ENCODE measurements around the gene CHRNE. TPM values are rescaled to one million over a fixed set of nuclear protein-coding genes. Genes with fewer than 3 reads are reported as not detected.
A peak's percentile ranks its signal among the peaks of the same experiment; 100 is the strongest.
"Not testable (repeated sequence)": the region's sequence is repeated elsewhere in the genome, so short reads cannot be mapped to it uniquely, and the experiment has no call there.

Gene CHRNE
- total and polyA plus RNA-seq, 2 of the 4 experiments (the other 2 are of a cell fraction) = under 0.01 to 0.21 TPM

DNA sequence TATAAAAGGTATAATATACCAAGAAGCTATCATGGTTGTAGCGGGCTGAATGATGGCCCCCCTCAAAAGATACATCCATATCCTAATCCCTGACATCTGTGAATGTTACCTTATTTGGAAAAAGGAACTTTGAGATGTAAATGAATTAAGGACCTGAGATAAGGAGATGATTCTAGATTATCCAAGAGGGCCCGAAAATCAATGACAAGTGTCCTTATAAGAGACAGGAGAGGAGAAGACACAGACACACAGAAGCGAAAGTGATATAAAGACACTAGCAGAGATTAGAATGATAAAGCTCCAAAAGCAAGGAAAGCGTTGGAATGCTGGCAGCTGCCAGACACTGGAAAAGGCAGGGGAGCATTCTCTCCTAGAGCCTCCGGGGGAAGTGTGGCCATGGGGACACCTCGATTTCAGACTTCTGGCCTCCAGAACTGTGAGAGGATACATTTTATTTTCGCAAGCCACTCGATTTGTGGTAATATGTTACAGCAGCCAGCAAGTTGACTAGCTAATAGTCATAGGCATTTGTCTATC lies 16.7 kb upstream of the CHRNE start:
- DNase-seq = no peak
- peak overlapping the region; percentile 63 for H2AFZ ChIP-seq (replicated peaks; ENCODE audit: low read length, poor library complexity)
- ChIA-PET CTCF (interaction anchor here (0.9 to 1.9 kb wide), 2 partner anchors 10 to 106 kb away, joined by 3 to 15 read pairs; no protein-coding TSS in a partner anchor), POLR2A (ENCODE audit: unreplicated experiment) (interaction anchor here (1.0 kb wide), 1 partner anchor 11 kb away, joined by 3 read pairs; no protein-coding TSS in a partner anchor)
- H3K56ac ChIP-seq (ENCODE audit: extremely low read depth, insufficient read depth, low read length) = no peak overlapping the region
- BruUV-seq (replicated peaks) = no TSS peak
- TF ChIP-seq SMC3 (IDR thresholded peaks at IDR 0.05; ENCODE audit: low read depth, low read length) (no peak), FOS (IDR thresholded peaks at IDR 0.05; ENCODE audit: low read depth, low read length) (no peak), POLR2A (IDR thresholded peaks at IDR 0.05; ENCODE audit: low read depth, low read length) (no peak), NFE2L2 (IDR thresholded peaks at IDR 0.05; ENCODE audit: low read depth, low read length) (no peak), BHLHE40 (IDR thresholded peaks at IDR 0.05; ENCODE audit: low read depth, low read length) (no peak), CEBPB (IDR thresholded peaks at IDR 0.05; ENCODE audit: low read depth, low read length) (no peak)
- TF ChIP-seq, protein P1, sequence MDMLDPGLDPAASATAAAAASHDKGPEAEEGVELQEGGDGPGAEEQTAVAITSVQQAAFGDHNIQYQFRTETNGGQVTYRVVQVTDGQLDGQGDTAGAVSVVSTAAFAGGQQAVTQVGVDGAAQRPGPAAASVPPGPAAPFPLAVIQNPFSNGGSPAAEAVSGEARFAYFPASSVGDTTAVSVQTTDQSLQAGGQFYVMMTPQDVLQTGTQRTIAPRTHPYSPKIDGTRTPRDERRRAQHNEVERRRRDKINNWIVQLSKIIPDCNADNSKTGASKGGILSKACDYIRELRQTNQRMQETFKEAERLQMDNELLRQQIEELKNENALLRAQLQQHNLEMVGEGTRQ (IDR thresholded peaks at IDR 0.05; ENCODE audit: low read depth, low read length) = no peak
- no peaks in the 10 kb centered on the region for H4K20me1 ChIP-seq (ENCODE audit: insufficient read depth, low read length)
- no peaks in the 10 kb centered on the region for H3K36me3 ChIP-seq (ENCODE audit: control insufficient read depth, insufficient read depth, low read length)
- H3K27me3 ChIP-seq (ENCODE audit: control insufficient read depth, insufficient read depth, low read length) = no peaks in the 10 kb centered on the region
- no peaks in the 10 kb centered on the region for H3K9me3 ChIP-seq (ENCODE audit: control insufficient read depth, insufficient read depth, low read length)
- 0 out of 2 replicates have a peak, but pooled peaks cover 2% of the 10 kb centered on the region for H3K4me1 ChIP-seq (ENCODE audit: control insufficient read depth, insufficient read depth, low read length)
- H3K27ac ChIP-seq (ENCODE audit: insufficient read depth, low read length) = no peak overlapping the region
- H2BK5ac ChIP-seq (ENCODE audit: low read depth, low read length, poor library complexity, severe bottlenecking) = no peak overlapping the region
- H2BK120ac ChIP-seq (ENCODE audit: low read depth, low read length) = no peak overlapping the region
- no peaks in the 10 kb centered on the region for H3K9me1 ChIP-seq (ENCODE audit: insufficient read depth, low read length)
- H2BK20ac ChIP-seq (ENCODE audit: low read depth, low read length) = no peak overlapping the region
- dilution Hi-C loops (cut with HindIII; ENCODE audit: low sequenced_read_pairs, unreplicated experiment) = no loop called here
- H3K23ac ChIP-seq (ENCODE audit: low read depth, low read length) = no peak overlapping the region
- in situ Hi-C loops (cut with MboI; ENCODE audit: low sequenced_read_pairs) = loop anchor here (10.0 kb wide), 1 partner anchor 135 kb away; no protein-coding TSS in a partner anchor
- H3K4ac ChIP-seq (ENCODE audit: low read depth, low read length) = no peak overlapping the region
- no peak overlapping the region for H2AK5ac ChIP-seq (ENCODE audit: low read depth, low read length)
- no peak overlapping the region for H4K8ac ChIP-seq (ENCODE audit: low read depth in 2 of 2, low read length in 2 of 2)
- H3K14ac ChIP-seq (replicated peaks; ENCODE audit: low read depth, low read length) = no peak overlapping the region
- no peak overlapping the region for H4K91ac ChIP-seq (ENCODE audit: insufficient read depth, low read depth, low read length)
- H3K18ac ChIP-seq (ENCODE audit: low read depth, low read length) = no peak overlapping the region
- intact Hi-C loops (cut with micrococcal nuclease) = no loop called here
- 86% methylated on average over 1 of the region's 8 CpGs; no CpG with 5 or more reads in 1 of the 2 experiments for WGBS, 2 experiments (ENCODE audit: extremely low coverage in 2 of 2, insufficient read length in 1 of 2)
- H3K4me3 ChIP-seq (ENCODE audit: insufficient read depth, low read depth, low read length) = no peak overlapping the region
- no peak overlapping the region for H4K5ac ChIP-seq (ENCODE audit: low read depth, low read length)
- no peaks in the 10 kb centered on the region for H3K79me1 ChIP-seq (ENCODE audit: low read depth in 1 of 2, low read length in 2 of 2)
- H3K4me2 ChIP-seq (ENCODE audit: low read depth, low read length) = no peak overlapping the region
- H3K9ac ChIP-seq (ENCODE audit: low read depth, low read length) = no peak overlapping the region
- no peak overlapping the region for H2BK15ac ChIP-seq (ENCODE audit: low read depth, low read length)
- H2AK9ac ChIP-seq (replicated peaks; ENCODE audit: low read depth, low read length, poor library complexity) = no peak overlapping the region
- peak; percentile 54 for ATAC-seq (ENCODE audit: low read depth)

DNA sequence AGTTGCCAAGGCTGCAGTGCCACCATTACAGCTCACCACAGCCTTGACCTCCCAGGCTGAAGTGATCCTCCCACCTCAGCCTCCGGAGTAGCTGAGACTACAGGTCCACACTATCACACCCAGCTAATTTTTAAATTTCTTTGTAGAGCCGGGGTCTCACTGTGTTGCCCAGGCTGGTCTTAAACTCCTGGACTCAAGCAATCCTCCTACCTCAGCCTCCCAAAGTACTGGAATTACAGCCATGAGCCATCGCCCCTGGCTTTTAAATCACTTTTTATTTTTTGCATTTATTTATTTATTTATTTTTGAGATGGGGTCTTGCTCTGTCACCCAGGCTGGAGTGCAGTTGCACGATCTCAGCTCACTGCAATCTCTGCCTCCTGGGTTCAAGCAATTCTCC lies 11.7 kb upstream of the CHRNE start:
- POLR2A ChIA-PET (ENCODE audit: unreplicated experiment) = interaction anchor here (0.6 kb wide), 1 partner anchor 20 kb away, joined by 14 read pairs; no protein-coding TSS in a partner anchor
- H2AFZ ChIP-seq (replicated peaks; ENCODE audit: low read length, poor library complexity); H2AK5ac ChIP-seq (ENCODE audit: low read depth, low read length); H3K4ac ChIP-seq (ENCODE audit: low read depth, low read length); ATAC-seq (ENCODE audit: low read depth); H4K5ac ChIP-seq (ENCODE audit: low read depth, low read length); H3K27ac ChIP-seq (ENCODE audit: insufficient read depth, low read length); CTCF ChIA-PET; H3K9me1 ChIP-seq (ENCODE audit: insufficient read depth, low read length); H3K27me3 ChIP-seq (ENCODE audit: control insufficient read depth, insufficient read depth, low read length); H3K18ac ChIP-seq (ENCODE audit: low read depth, low read length); intact Hi-C loops (cut with micrococcal nuclease); H2BK5ac ChIP-seq (ENCODE audit: low read depth, low read length, poor library complexity, severe bottlenecking); H2BK15ac ChIP-seq (ENCODE audit: low read depth, low read length); H3K36me3 ChIP-seq (ENCODE audit: control insufficient read depth, insufficient read depth, low read length); H3K9ac ChIP-seq (ENCODE audit: low read depth, low read length); H2BK120ac ChIP-seq (ENCODE audit: low read depth, low read length); H3K14ac ChIP-seq (replicated peaks; ENCODE audit: low read depth, low read length); H3K4me2 ChIP-seq (ENCODE audit: low read depth, low read length); DNase-seq; H4K8ac ChIP-seq (ENCODE audit: low read depth in 2 of 2, low read length in 2 of 2); H2BK20ac ChIP-seq (ENCODE audit: low read depth, low read length); H3K4me3 ChIP-seq (ENCODE audit: insufficient read depth, low read depth, low read length); H4K91ac ChIP-seq (ENCODE audit: insufficient read depth, low read depth, low read length); H3K56ac ChIP-seq (ENCODE audit: extremely low read depth, insufficient read depth, low read length); H3K9me3 ChIP-seq (ENCODE audit: control insufficient read depth, insufficient read depth, low read length); dilution Hi-C loops (cut with HindIII; ENCODE audit: low sequenced_read_pairs, unreplicated experiment); H3K4me1 ChIP-seq (ENCODE audit: control insufficient read depth, insufficient read depth, low read length); H3K23ac ChIP-seq (ENCODE audit: low read depth, low read length); H2AK9ac ChIP-seq (replicated peaks; ENCODE audit: low read depth, low read length, poor library complexity); H3K79me1 ChIP-seq (ENCODE audit: low read depth in 1 of 2, low read length in 2 of 2); BruUV-seq (replicated peaks); H4K20me1 ChIP-seq (ENCODE audit: insufficient read depth, low read length): not testable (repeated sequence)
- in situ Hi-C loops (cut with MboI; ENCODE audit: low sequenced_read_pairs) = loop anchor here (10.0 kb wide), 1 partner anchor 140 kb away; no protein-coding TSS in a partner anchor
- 82% methylated on average over 2 of the region's 4 CpGs; no CpG with 5 or more reads in 1 of the 2 experiments for WGBS, 2 experiments (ENCODE audit: extremely low coverage in 2 of 2, insufficient read length in 1 of 2)
